Hippocampal formation (tissue), 2 donors: ENCODE data around the gene AGPAT3.

Experiments
- DNase-seq, 2 donors: peaks; one replicate each; lab custom pipeline; 2025; lab: John Stamatoyannopoulos, UW

The AGPAT3 gene

DNA sequence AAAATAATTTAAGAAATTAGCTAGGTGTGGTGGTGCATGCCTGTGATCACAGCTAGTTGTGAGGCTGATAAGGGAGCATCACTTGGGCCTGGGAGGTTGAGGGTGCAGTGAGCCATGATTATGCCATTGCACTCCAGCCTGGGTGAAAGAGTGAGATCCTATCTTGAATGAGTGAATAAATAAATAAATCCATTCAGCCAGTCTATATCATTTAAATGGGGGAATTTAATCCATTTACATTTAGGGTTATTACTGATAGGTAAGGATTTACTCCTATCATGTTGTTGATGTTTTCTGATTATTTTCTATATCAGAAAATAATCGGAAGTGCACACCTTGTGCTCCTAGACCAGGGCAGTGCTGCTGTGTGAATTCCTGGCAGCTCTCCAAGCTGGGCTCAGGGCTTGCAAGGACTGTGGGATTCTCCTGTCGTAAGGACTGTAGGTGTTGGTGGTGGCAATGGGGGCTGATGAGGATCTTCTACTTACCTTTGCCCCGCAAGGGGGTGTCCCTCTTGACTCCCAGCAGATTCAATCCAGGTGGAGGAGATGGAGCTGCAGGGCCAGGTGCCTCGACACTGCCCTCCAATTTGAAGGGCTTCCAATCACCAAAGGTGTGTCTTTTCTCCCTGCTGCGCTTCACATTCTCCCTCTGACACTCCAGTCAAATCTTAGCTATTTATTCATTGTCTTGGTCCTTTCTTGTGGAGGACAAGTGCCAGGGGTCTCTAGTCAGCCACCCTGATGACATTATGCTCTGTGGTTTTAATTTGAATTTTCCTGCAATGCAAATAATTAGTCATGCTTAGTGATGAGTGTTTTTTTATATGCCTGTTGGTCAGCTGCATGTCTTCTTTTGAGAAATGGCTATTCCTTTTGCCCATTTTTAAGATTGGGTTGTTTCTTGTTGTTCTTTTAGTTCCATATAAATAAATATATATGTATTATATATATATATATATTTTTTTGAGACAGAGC lies 133.0 kb downstream of the AGPAT3 start:
- DNase-seq, result no peak

GRCh38 chr21:44000360-44000759 lies 135.3 kb downstream of the AGPAT3 start:
- DNase-seq, result peak; percentile 72 to 86

- DNase-seq, result no peak
Measured at GRCh38 chr21:44002511-44002910, 137.5 kb downstream of the AGPAT3 start.

GRCh38 chr21:44003307-44003966 lies 138.4 kb downstream of the AGPAT3 start:
- no peak for DNase-seq

- DNase-seq, result no peak
Measured at GRCh38 chr21:44005071-44005470, 140.0 kb downstream of the AGPAT3 start.

DNA sequence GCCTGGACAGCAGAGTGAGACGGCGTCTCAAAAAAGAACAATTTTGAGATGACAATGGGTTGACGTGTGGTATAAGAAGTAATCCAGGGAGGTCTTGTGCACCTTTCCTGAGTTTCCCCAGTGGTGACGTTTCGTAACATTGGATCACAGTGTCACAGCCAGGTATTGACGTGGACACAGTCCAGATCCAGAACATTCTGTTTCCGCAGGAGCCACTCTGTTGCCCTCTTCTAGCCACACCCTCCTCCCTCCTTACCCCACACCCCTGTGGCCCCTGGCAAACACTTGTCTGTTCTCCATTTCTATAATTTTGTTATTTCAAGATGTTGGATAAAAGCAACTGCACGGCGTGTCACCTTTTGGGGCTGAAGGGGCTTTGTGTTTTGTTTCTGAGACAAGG lies 140.6 kb downstream of the AGPAT3 start:
- DNase-seq, result no peak

- no peak for DNase-seq
Measured at GRCh38 chr21:44006017-44006619, 141.1 kb downstream of the AGPAT3 start.

DNA sequence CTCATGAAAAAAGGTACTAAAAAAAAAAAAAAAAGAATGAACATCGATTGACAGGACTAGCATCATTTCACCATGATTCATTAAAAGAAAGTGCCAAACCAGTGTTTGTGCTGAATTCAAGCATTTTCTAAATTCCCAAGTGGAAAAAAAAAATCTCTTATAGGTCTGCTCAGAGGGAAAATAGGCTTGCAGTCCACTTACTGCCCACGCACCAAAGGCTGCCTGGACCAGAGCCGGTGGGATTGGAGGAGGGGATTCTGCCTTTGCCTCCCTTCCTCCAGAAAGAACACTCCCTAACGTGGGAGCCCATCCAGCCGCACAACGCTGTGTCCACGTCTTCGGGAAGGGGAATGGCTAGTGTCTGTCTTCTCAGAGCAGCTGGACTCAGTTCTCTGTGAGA lies 141.6 kb downstream of the AGPAT3 start:
- no peak for DNase-seq

- DNase-seq, result no peak
Measured at GRCh38 chr21:44010429-44010828, 145.4 kb downstream of the AGPAT3 start.

DNA sequence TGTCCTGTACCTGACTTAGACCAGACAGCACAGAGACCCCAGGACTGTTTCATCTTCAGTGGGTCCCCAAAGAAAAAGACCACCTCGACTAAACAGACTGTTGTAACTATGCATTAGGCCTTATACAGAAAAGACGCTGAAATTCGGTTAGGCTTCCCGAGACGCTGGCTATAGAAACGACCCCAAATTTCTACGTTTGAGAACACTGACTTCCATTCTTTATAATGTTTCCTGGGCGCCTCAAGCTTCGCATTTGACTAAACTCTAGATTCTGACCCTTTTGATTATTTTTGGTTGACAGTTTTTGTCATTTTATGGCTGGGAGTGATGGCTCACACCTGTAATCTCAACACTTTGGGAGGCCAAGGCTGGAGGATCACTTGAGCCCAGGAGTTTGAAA lies 146.1 kb downstream of the AGPAT3 start:
- no peak for DNase-seq

DNA sequence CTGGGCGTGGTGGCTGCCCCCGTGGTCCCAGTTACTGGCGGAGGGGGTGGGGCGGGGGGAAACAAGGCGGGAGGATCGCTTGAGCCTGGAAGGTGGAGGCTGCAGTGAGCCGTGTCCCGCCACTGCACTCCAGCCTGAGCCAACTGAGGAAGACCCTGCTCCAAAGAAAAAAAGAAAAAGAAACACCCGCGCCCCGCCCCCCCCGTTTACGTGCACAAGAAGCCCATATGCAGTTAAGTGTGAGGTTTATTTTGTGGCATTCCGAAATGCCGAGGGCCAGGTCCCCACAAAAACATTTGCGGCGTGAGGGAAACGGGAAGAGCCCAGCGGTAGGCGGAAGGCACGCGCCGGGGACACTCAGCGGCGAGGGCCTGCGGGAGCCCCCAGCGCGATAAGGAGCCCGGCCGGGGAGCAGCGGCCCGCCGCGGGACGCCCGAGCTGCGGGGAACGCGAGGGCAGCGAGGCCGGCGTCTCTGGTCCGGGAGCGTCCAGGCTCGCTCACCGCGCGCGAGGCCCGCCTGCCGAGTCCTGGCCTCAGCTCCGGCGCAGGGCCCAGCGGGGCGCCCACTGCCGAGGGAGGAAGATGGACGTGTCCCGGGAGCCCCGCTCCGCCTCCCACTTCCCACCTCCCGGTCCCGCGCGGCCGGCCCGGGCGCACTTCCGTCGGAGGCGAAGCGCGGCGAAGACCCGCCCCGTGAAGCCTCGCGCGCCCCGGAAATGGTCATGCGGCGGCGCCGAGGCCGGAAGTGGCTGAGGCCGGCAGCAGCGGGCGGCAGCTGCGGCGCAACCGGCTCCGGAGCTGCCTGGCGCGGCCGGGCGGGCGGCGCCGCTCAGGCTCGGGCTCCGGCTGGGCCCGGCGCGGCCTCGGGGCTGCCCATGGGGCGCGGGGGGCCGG lies 146.8 kb downstream of the AGPAT3 start, which contains the start of gene TRAPPC10:
Gene TRAPPC10, plus strand, starts transcription at position 731 of the 895 bp plus-strand sequence. CDS start 185 bp downstream, outside the sequence.
- DNase-seq, result peak; percentile 76 to 78

GRCh38 chr21:44012474-44013379 lies 147.7 kb downstream of the AGPAT3 start:
- DNase-seq, result peak in 1 of 2 donors; percentile 69

- DNase-seq, result no peak
Measured at GRCh38 chr21:44013380-44014088, 148.5 kb downstream of the AGPAT3 start.

DNA sequence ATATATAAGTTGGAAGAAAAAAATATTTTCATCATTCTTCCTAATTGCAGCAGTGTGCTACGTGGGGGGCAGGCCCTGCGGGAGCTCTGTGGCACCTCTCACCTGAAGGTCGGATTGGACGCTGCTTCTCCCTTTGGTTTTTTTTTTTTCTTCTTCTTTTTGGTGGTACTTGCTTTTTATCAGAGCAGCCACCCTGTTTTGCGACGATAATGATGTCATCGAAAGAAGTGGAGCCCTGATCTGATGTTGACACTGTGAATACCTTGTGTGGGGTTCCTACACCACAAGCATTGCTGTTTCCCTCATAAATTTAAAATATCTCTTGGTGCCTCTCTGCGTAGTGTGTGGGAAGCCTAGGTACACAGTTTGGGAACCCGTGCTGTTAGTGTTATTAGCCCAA lies 152.6 kb downstream of the AGPAT3 start:
- no peak for DNase-seq

- DNase-seq, result no peak
Measured at GRCh38 chr21:44018127-44018526, 153.1 kb downstream of the AGPAT3 start.

DNA sequence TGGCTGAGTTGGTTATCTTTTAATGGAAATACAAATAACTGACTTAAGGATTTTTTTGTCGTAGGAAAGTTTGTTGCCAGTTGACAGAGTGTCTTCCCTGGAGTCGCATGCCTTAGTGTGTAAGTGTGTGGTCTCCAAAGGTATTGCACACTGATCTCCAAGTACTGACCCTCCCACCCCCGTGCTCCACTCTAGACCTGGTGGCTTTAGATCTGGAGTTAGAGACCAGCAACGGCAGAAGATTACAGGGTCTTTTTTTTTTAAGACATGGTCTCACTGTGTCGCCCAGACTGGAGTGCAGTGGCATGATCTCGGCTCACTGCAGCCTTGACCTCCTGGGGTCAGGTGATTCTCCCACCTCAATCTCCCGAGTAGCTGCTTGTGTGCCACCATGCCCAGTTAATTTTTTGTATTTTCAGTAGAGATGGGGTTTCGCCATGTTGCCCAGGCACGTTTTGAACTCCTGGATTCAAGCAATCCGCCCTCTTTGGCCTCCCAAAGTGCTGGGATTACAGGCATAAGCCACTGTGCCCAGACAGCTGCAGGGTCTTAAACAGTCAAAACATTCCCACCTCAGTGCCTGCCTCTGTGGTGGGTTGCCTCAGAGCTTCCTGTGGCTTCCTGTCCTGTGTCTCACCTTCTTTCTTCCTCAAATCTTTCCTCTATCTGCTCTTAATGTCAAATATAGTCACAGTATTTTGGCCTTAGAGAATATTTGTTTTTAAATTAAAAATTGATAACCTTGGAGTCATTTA lies 154.0 kb downstream of the AGPAT3 start:
- DNase-seq, result no peak

DNA sequence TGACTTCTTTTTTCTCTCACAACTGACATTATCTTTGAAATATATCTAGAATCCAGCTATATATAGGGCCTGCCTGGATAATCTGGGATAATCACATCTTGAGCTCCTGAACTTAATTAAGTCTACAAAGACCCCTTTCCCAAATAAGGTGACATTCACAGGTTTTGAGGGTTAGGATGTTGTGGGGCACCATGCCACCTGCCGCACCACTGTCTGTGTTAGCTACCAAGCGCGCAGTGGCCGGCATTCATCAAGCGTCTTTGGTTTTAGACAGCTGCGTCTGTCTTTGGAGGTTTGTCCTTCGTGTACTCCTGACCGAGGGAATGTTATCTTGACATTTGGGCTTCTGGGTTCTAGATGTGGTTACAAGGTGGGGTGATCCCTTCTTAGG lies 154.5 kb downstream of the AGPAT3 start:
- DNase-seq, result no peak

- DNase-seq, result no peak
Measured at GRCh38 chr21:44020551-44020950, 155.5 kb downstream of the AGPAT3 start.

DNA sequence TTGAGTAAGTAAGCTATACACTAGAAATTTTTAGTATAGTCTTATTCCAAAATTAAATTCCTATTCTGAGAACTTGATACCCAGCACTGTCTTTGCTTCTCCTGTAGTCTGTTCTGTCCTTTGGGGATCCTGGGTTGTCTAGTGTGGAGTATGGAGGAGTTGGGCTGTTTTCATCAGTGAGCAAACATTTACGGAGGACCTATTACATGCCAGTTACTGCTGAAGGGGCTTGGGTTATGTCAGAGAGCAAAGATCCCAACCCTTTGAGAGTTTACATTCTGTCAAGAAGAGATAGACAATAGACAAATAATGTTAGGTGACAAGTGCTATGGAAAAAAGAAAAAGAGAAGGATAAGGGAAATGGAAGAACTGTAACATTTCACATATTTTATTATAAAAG lies 156.0 kb downstream of the AGPAT3 start:
- no peak for DNase-seq
